ENCODE results near the gene LCE2D. TPM values are rescaled to one million over a fixed set of nuclear protein-coding genes. Genes with fewer than 3 reads are reported as not detected.

LCE2D gene
- total RNA-seq = not detected in 2 replicates

GRCh38 chr1:152663098-152663497, at the start of gene LCE2D:
Gene LCE2D (plus strand): TSS chr1:152663380. CDS start chr1:152664106, 726 bp downstream.
- no peak for DNase-seq (ENCODE audit: low read depth)
- H3K4me3 ChIP-seq (ENCODE audit: low read depth, low read length) = no peak within 1 kb of the TSS
- TF ChIP-seq CTCF (conservative IDR thresholded peaks at IDR 0.05; ENCODE audit: low read depth, low read length) = no peak

- no peak for DNase-seq (ENCODE audit: low read depth)
- no peak within 1 kb of the TSS for H3K4me3 ChIP-seq (ENCODE audit: low read depth, low read length)
- no peak for TF ChIP-seq CTCF (conservative IDR thresholded peaks at IDR 0.05; ENCODE audit: low read depth, low read length)
Observed at GRCh38 chr1:152613511-152613910, 49.7 kb upstream of the LCE2D start, which contains the start of gene LCE3B. Gene LCE3B (plus strand): TSS chr1:152613811. CDS start chr1:152613811, 0 bp downstream.

- no peak for DNase-seq (ENCODE audit: low read depth)
- no peak for TF ChIP-seq CTCF (conservative IDR thresholded peaks at IDR 0.05; ENCODE audit: low read depth, low read length)
- no peak overlapping the region for H3K4me3 ChIP-seq (ENCODE audit: low read depth, low read length)
Observed at GRCh38 chr1:152621993-152622392, 41.2 kb upstream of the LCE2D start.

- H3K4me3 ChIP-seq (ENCODE audit: low read depth, low read length) = no peak within 1 kb of the TSS
- TF ChIP-seq CTCF (conservative IDR thresholded peaks at IDR 0.05; ENCODE audit: low read depth, low read length) = no peak
- DNase-seq (ENCODE audit: low read depth) = no peak
Observed at GRCh38 chr1:152622803-152623202, 40.4 kb upstream of the LCE2D start, which contains the start of gene LCE3A. Gene LCE3A (minus strand): TSS chr1:152623103. CDS start chr1:152623103, 0 bp downstream.

GRCh38 chr1:152623203-152623844, 39.9 kb upstream of the LCE2D start:
- H3K4me3 ChIP-seq (ENCODE audit: low read depth, low read length) = no peak overlapping the region
- TF ChIP-seq CTCF (conservative IDR thresholded peaks at IDR 0.05; ENCODE audit: low read depth, low read length) = no peak
- no peak for DNase-seq (ENCODE audit: low read depth)

- H3K4me3 ChIP-seq (ENCODE audit: low read depth, low read length) = no peak overlapping the region
- no peak for TF ChIP-seq CTCF (conservative IDR thresholded peaks at IDR 0.05; ENCODE audit: low read depth, low read length)
- no peak for DNase-seq (ENCODE audit: low read depth)
Observed at GRCh38 chr1:152626744-152627143, 36.4 kb upstream of the LCE2D start.

GRCh38 chr1:152630596-152630995, 32.6 kb upstream of the LCE2D start:
- no peak for TF ChIP-seq CTCF (conservative IDR thresholded peaks at IDR 0.05; ENCODE audit: low read depth, low read length)
- no peak for DNase-seq (ENCODE audit: low read depth)
- no peak overlapping the region for H3K4me3 ChIP-seq (ENCODE audit: low read depth, low read length)

All from epithelial cell of proximal tubule (primary cell).